ENCODE results near the gene LGMN.

- TF ChIP-seq POLR2AphosphoS5 (IDR thresholded peaks at IDR 0.05; ENCODE audit: low read depth, low read length) (no peak), REST (IDR thresholded peaks at IDR 0.05; ENCODE audit: insufficient read depth in 1 of 2, low read depth in 2 of 2, low read length in 2 of 2) (no peak), SIN3A (IDR thresholded peaks at IDR 0.05; ENCODE audit: borderline replicate concordance, insufficient read depth, low read length) (no peak), TAF1 (IDR thresholded peaks at IDR 0.05; ENCODE audit: borderline replicate concordance, insufficient read depth, low read length) (no peak)
Observed at GRCh38 chr14:92735344-92735743, 13.1 kb downstream of the LGMN start.

Data from PFSK-1 (cell line).